GM12878 (cell line): Measurements from ENCODE around the gene RGP1. TPM values are rescaled to one million over a fixed set of nuclear protein-coding genes. Genes with fewer than 3 reads are reported as not detected.
A peak's percentile ranks its signal among the peaks of the same experiment; 100 is the strongest.

Source experiments
- ATF7 ChIP-seq: fragments of 450-650 bp; IDR thresholded peaks from 2 replicates; pipeline ENCODE4 v1.6.1; 2016; ENCODE audit warnings: low read depth, mild to moderate bottlenecking
- BCL11A ChIP-seq: IDR thresholded peaks from 2 replicates; pipeline ENCODE4 v1.6.1; 2011; ENCODE audit warnings: low read depth, low read length
- BMI1 ChIP-seq: fragments of 450-650 bp; IDR thresholded peaks from 2 replicates; pipeline ENCODE4 v1.6.1; 2016; ENCODE audit warnings: mild to moderate bottlenecking, moderate library complexity, borderline replicate concordance
- CBX5 ChIP-seq: sonication (generic); IDR thresholded peaks from 2 replicates; pipeline ENCODE4 v1.6.1; 2016; ENCODE audit warnings: low read depth, moderate library complexity, mild to moderate bottlenecking, inconsistent platforms
- CREB1 ChIP-seq: IDR thresholded peaks from 2 replicates; pipeline ENCODE4 v1.6.1; 2012; ENCODE audit warnings: low read depth, mild to moderate bottlenecking, inconsistent platforms
- ETV6 ChIP-seq, 2 experiments: fragments of 450-650 bp in 1 of 2; IDR thresholded peaks in 1 of 2; conservative IDR thresholded peaks in 1 of 2; 2 replicates each; pipeline ENCODE4 v1.6.1; 2014; ENCODE audit warnings: antibody characterized with exemption in 1 of 2, borderline replicate concordance in 1 of 2, low read depth in 1 of 2, mild to moderate bottlenecking in 1 of 2, moderate library complexity in 1 of 2
- GABPA ChIP-seq: IDR thresholded peaks from 2 replicates; pipeline ENCODE4 v1.6.1; 2014; ENCODE audit warnings: antibody characterized with exemption, low read depth, mild to moderate bottlenecking, inconsistent platforms
- HCFC1 ChIP-seq: fragments of 150-350 bp; IDR thresholded peaks from 2 replicates; pipeline ENCODE4 v1.6.1; 2014; ENCODE audit warnings: low read length
- JUNB ChIP-seq: IDR thresholded peaks from 2 replicates; pipeline ENCODE4 v1.6.1; 2016; ENCODE audit warnings: antibody characterized with exemption, mild to moderate bottlenecking
- KAT2A ChIP-seq: conservative IDR thresholded peaks from 2 replicates; pipeline ENCODE4 v1.6.1; 2011; ENCODE audit warnings: low read depth, low read length; ENCODE audit not compliant: control insufficient read depth
- NFIC ChIP-seq: IDR thresholded peaks from 2 replicates; pipeline ENCODE4 v1.6.1; 2012; ENCODE audit warnings: low read depth, mild to moderate bottlenecking, inconsistent platforms, low read length, moderate library complexity
- NR2F1 ChIP-seq: fragments of 450-650 bp; conservative IDR thresholded peaks from 2 replicates; pipeline ENCODE4 v1.6.1; 2017; ENCODE audit warnings: mild to moderate bottlenecking
- NRF1 ChIP-seq: conservative IDR thresholded peaks from 2 replicates; pipeline ENCODE4 v1.6.1; 2011; ENCODE audit warnings: mild to moderate bottlenecking, low read depth, low read length, improper control_type of control experiment
- PML ChIP-seq: IDR thresholded peaks from 2 replicates; pipeline ENCODE4 v1.6.1; 2012; ENCODE audit warnings: low read length, inconsistent platforms
- RAD21 ChIP-seq: IDR thresholded peaks from 2 replicates; pipeline ENCODE4 v1.6.1; 2011; ENCODE audit warnings: mild to moderate bottlenecking, low read depth, low read length, moderate library complexity; ENCODE audit not compliant: insufficient read depth
- RCOR1 ChIP-seq: conservative IDR thresholded peaks from 2 replicates; pipeline ENCODE4 v1.6.1; 2012; ENCODE audit warnings: low read depth, low read length, improper control_type of control experiment
- RFX5 ChIP-seq: IDR thresholded peaks from 2 replicates; pipeline ENCODE4 v1.6.1; 2011; ENCODE audit warnings: low read depth, low read length, improper control_type of control experiment
- SIN3A ChIP-seq: IDR thresholded peaks from 2 replicates; pipeline ENCODE4 v1.6.1; 2012; ENCODE audit warnings: low read depth, low read length, improper control_type of control experiment
- SMC3 ChIP-seq: IDR thresholded peaks from 2 replicates; pipeline ENCODE4 v1.6.1; 2011; ENCODE audit warnings: low read length, improper control_type of control experiment, borderline replicate concordance
- ZNF207 ChIP-seq: fragments of 450-650 bp; IDR thresholded peaks from 2 replicates; pipeline ENCODE4 v1.6.1; 2014; ENCODE audit warnings: antibody characterized with exemption, mild to moderate bottlenecking, borderline replicate concordance
- polyA plus RNA-seq, 11 experiments: library from polyadenylated mRNA; depleted of rRNA in 4 of 11; unstranded in 6 of 11; stranded (reverse) in 5 of 11; fragments of >200 nt; fragmentation: Nextera tagmentation in 4 of 11; fragmentation: Illumina TruSeq in 1 of 11; extraction: Ambion mirVana in 4 of 11; extraction: Trizol in 1 of 11; gene quantifications; 1 replicate in 1 of 11; 2 replicates in 10 of 11; pipeline versions ENCODE4 v1.2.1 to v1.2.3, GENCODE V29; 2011 to 2016; ENCODE audit warnings: inconsistent platforms in 2 of 11, missing spikeins in 2 of 11, low read depth in 1 of 11
- total RNA-seq, 4 experiments: library from RNA; depleted of rRNA in 3 of 4; stranded (reverse); fragments of >200 nt in 3 of 4; fragmentation: Illumina TruSeq in 1 of 4; extraction: Trizol in 1 of 4; gene quantifications; 2 replicates each; pipeline versions ENCODE4 v1.2.1 to v1.2.3, GENCODE V29; 2013 to 2021
- TF ChIP-seq, protein P1 (sequence below): fragments of 450-650 bp; IDR thresholded peaks from 2 replicates; pipeline ENCODE4 v1.6.1; 2017; ENCODE audit warnings: mild to moderate bottlenecking, low read depth, inconsistent platforms; ENCODE audit not compliant: poor library complexity, severe bottlenecking
- TF ChIP-seq, protein P2 (sequence below): fragments of 450-650 bp; conservative IDR thresholded peaks from 2 replicates; pipeline ENCODE4 v1.6.1; 2017; ENCODE audit warnings: mild to moderate bottlenecking, moderate library complexity
- TF ChIP-seq, protein P3 (sequence below): fragments of 450-650 bp; IDR thresholded peaks from 2 replicates; pipeline ENCODE4 v1.6.1; 2017; ENCODE audit warnings: mild to moderate bottlenecking, moderate library complexity

RGP1 gene
- total and polyA plus RNA-seq, 10 of the 15 experiments (the other 5 are each of a cell fraction or from before 2014, with no cell fraction given) = 0.44 to 14.9 (median 7.4) TPM

DNA sequence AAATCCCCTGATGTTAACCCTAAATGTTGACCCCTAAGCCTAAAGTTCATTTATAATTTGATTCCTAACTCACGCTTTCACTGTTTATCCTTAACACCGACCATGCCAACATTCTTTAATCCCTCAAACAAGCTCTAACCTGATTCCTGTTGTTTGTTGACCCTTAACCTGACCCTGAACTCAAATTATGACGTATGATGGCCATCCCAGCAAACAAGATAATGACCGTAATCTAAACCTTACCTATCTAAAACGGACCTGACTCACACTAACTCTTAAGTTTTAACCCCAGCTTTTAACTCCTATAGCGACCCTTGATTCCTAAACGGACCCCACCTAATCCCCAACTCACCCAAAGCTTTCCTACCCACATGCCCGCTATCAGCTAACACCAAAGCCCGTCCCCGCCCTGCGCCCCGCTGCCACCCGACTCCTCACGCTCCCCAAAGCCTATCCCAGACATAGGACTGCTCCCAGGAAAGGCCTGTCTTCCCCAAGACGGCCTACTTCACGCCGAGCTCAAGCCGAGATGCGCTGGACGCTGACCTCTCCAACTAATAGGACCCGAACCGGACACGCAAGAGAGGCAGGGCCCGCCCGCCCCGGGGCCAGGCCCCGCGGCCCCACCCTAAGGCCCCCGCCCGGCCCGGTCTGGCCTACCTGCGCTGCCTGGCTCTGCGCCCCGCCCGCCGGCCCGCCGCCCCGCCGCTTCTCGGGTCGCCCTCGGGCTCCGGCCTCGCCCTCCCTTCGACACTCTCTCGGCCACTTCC lies 17.5 kb upstream of the RGP1 start (continued):
- no peak for TF ChIP-seq RFX5
- TF ChIP-seq BCL11A = no peak
- TF ChIP-seq NR2F1 = peak; percentile 90
- TF ChIP-seq RAD21 = no peak
- no peak for TF ChIP-seq HCFC1
- TF ChIP-seq RCOR1 = no peak
- no peak for TF ChIP-seq NFIC
- TF ChIP-seq, protein P1, sequence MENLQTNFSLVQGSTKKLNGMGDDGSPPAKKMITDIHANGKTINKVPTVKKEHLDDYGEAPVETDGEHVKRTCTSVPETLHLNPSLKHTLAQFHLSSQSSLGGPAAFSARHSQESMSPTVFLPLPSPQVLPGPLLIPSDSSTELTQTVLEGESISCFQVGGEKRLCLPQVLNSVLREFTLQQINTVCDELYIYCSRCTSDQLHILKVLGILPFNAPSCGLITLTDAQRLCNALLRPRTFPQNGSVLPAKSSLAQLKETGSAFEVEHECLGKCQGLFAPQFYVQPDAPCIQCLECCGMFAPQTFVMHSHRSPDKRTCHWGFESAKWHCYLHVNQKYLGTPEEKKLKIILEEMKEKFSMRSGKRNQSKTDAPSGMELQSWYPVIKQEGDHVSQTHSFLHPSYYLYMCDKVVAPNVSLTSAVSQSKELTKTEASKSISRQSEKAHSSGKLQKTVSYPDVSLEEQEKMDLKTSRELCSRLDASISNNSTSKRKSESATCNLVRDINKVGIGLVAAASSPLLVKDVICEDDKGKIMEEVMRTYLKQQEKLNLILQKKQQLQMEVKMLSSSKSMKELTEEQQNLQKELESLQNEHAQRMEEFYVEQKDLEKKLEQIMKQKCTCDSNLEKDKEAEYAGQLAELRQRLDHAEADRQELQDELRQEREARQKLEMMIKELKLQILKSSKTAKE = no peak
- no peak for TF ChIP-seq CBX5
- no peak for TF ChIP-seq BMI1
- TF ChIP-seq ZNF207 = no peak
- TF ChIP-seq, protein P2, sequence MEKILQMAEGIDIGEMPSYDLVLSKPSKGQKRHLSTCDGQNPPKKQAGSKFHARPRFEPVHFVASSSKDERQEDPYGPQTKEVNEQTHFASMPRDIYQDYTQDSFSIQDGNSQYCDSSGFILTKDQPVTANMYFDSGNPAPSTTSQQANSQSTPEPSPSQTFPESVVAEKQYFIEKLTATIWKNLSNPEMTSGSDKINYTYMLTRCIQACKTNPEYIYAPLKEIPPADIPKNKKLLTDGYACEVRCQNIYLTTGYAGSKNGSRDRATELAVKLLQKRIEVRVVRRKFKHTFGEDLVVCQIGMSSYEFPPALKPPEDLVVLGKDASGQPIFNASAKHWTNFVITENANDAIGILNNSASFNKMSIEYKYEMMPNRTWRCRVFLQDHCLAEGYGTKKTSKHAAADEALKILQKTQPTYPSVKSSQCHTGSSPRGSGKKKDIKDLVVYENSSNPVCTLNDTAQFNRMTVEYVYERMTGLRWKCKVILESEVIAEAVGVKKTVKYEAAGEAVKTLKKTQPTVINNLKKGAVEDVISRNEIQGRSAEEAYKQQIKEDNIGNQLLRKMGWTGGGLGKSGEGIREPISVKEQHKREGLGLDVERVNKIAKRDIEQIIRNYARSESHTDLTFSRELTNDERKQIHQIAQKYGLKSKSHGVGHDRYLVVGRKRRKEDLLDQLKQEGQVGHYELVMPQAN = peak; percentile 43
- peak; percentile 63 for TF ChIP-seq ATF7
- no peak for TF ChIP-seq GABPA
- TF ChIP-seq SIN3A = no peak
- no peak for TF ChIP-seq CREB1
- TF ChIP-seq ETV6 (conservative IDR thresholded peaks at IDR 0.05 in 1 of 2, IDR thresholded peaks at IDR 0.05 in 1 of 2; ENCODE audit: borderline replicate concordance in 1 of 2, low read depth in 1 of 2) = no peak
- no peak for TF ChIP-seq NRF1
- no peak for TF ChIP-seq KAT2A
- TF ChIP-seq, protein P3, sequence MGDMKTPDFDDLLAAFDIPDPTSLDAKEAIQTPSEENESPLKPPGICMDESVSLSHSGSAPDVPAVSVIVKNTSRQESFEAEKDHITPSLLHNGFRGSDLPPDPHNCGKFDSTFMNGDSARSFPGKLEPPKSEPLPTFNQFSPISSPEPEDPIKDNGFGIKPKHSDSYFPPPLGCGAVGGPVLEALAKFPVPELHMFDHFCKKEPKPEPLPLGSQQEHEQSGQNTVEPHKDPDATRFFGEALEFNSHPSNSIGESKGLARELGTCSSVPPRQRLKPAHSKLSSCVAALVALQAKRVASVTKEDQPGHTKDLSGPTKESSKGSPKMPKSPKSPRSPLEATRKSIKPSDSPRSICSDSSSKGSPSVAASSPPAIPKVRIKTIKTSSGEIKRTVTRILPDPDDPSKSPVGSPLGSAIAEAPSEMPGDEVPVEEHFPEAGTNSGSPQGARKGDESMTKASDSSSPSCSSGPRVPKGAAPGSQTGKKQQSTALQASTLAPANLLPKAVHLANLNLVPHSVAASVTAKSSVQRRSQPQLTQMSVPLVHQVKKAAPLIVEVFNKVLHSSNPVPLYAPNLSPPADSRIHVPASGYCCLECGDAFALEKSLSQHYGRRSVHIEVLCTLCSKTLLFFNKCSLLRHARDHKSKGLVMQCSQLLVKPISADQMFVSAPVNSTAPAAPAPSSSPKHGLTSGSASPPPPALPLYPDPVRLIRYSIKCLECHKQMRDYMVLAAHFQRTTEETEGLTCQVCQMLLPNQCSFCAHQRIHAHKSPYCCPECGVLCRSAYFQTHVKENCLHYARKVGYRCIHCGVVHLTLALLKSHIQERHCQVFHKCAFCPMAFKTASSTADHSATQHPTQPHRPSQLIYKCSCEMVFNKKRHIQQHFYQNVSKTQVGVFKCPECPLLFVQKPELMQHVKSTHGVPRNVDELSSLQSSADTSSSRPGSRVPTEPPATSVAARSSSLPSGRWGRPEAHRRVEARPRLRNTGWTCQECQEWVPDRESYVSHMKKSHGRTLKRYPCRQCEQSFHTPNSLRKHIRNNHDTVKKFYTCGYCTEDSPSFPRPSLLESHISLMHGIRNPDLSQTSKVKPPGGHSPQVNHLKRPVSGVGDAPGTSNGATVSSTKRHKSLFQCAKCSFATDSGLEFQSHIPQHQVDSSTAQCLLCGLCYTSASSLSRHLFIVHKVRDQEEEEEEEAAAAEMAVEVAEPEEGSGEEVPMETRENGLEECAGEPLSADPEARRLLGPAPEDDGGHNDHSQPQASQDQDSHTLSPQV = no peak
- TF ChIP-seq JUNB = no peak
- TF ChIP-seq PML = no peak
- no peak for TF ChIP-seq SMC3
